ENCODE measurements around the gene PNKD.

The PNKD gene

GRCh38 chr2:218264773-218265561 is 5.4 kb upstream of the PNKD start:
- H3K27me3 ChIP-seq (ENCODE audit: low read length) = no peaks in the 10 kb centered on the region
- H3K9ac ChIP-seq (ENCODE audit: low read length) = no peak overlapping the region
- H3K4me3 ChIP-seq (ENCODE audit: insufficient read depth, low read length, poor library complexity, severe bottlenecking) = no peak overlapping the region
- H3K79me2 ChIP-seq (ENCODE audit: insufficient read depth, low read length) = peaks cover 7% of the 10 kb centered on the region
- TF ChIP-seq CTCF (IDR thresholded peaks at IDR 0.05; ENCODE audit: insufficient read depth, low read length, poor library complexity, severe bottlenecking) (no peak), EZH2phosphoT487 (conservative IDR thresholded peaks at IDR 0.05; ENCODE audit: low read length) (no peak)
- H2AFZ ChIP-seq (ENCODE audit: low read depth, low read length, severe bottlenecking) = no peak overlapping the region
- H3K4me2 ChIP-seq (ENCODE audit: low read depth, low read length, poor library complexity, severe bottlenecking) = no peak overlapping the region
- no peaks in the 10 kb centered on the region for H3K9me3 ChIP-seq (ENCODE audit: insufficient read depth, low read length)
- no peak overlapping the region for H3K27ac ChIP-seq (ENCODE audit: low read depth, low read length)
- no peaks in the 10 kb centered on the region for H4K20me1 ChIP-seq (ENCODE audit: low read depth, low read length)
- H3K36me3 ChIP-seq (ENCODE audit: low read length) = no peaks in the 10 kb centered on the region
- H3F3A ChIP-seq (ENCODE audit: insufficient read depth) = no peaks in the 10 kb centered on the region
- no peaks in the 10 kb centered on the region for H3K9me2 ChIP-seq (replicated peaks; ENCODE audit: insufficient read depth, low read length)

- Histone ChIP-seq H3K36me3 (ENCODE audit: low read length) (no peaks in the 10 kb centered on the region), H3K9me3 (ENCODE audit: insufficient read depth, low read length) (no peaks in the 10 kb centered on the region)
Measured at GRCh38 chr2:218265626-218266025, 4.7 kb upstream of the PNKD start.

GRCh38 chr2:218266316-218266979 is 3.9 kb upstream of the PNKD start:
- Histone ChIP-seq H3K36me3 (ENCODE audit: low read length) (no peaks in the 10 kb centered on the region), H3K27ac (ENCODE audit: low read depth, low read length) (no peak overlapping the region), H3F3A (ENCODE audit: insufficient read depth) (no peaks in the 10 kb centered on the region), H4K20me1 (ENCODE audit: low read depth, low read length) (no peaks in the 10 kb centered on the region), H3K9me2 (replicated peaks; ENCODE audit: insufficient read depth, low read length) (no peaks in the 10 kb centered on the region), H3K27me3 (ENCODE audit: low read length) (no peaks in the 10 kb centered on the region), H3K9ac (ENCODE audit: low read length) (no peak overlapping the region), H3K4me3 (ENCODE audit: insufficient read depth, low read length, poor library complexity, severe bottlenecking) (no peak overlapping the region), H3K9me3 (ENCODE audit: insufficient read depth, low read length) (no peaks in the 10 kb centered on the region), H3K4me2 (ENCODE audit: low read depth, low read length, poor library complexity, severe bottlenecking) (no peak overlapping the region), H3K79me2 (ENCODE audit: insufficient read depth, low read length) (peaks cover 7% of the 10 kb centered on the region), H2AFZ (ENCODE audit: low read depth, low read length, severe bottlenecking) (no peak overlapping the region)
- TF ChIP-seq CTCF (IDR thresholded peaks at IDR 0.05; ENCODE audit: insufficient read depth, low read length, poor library complexity, severe bottlenecking) = no peak
- TF ChIP-seq EZH2phosphoT487 (conservative IDR thresholded peaks at IDR 0.05; ENCODE audit: low read length) = no peak

More at GRCh38 chr2:218265626-218266025, 4.7 kb upstream of the PNKD start:
- no peaks in the 10 kb centered on the region for H3K9me2 ChIP-seq (replicated peaks; ENCODE audit: insufficient read depth, low read length)
- no peak overlapping the region for H3K4me3 ChIP-seq (ENCODE audit: insufficient read depth, low read length, poor library complexity, severe bottlenecking)
- H3K9ac ChIP-seq (ENCODE audit: low read length) = no peak overlapping the region
- H4K20me1 ChIP-seq (ENCODE audit: low read depth, low read length) = no peaks in the 10 kb centered on the region
- H3F3A ChIP-seq (ENCODE audit: insufficient read depth) = no peaks in the 10 kb centered on the region
- no peak overlapping the region for H3K27ac ChIP-seq (ENCODE audit: low read depth, low read length)
- H3K4me2 ChIP-seq (ENCODE audit: low read depth, low read length, poor library complexity, severe bottlenecking) = no peak overlapping the region
- H2AFZ ChIP-seq (ENCODE audit: low read depth, low read length, severe bottlenecking) = no peak overlapping the region
- H3K79me2 ChIP-seq (ENCODE audit: insufficient read depth, low read length) = peaks cover 7% of the 10 kb centered on the region
- TF ChIP-seq EZH2phosphoT487 (conservative IDR thresholded peaks at IDR 0.05; ENCODE audit: low read length) (no peak), CTCF (IDR thresholded peaks at IDR 0.05; ENCODE audit: insufficient read depth, low read length, poor library complexity, severe bottlenecking) (no peak)
- H3K27me3 ChIP-seq (ENCODE audit: low read length) = no peaks in the 10 kb centered on the region

Measured in SU-DHL-6 (cell line).